Iris pigment epithelial cell (primary cell): ENCODE results near the gene FAM89B.

ENCODE experiments used
- DNase-seq: peaks from one replicate; pipeline ENCODE4 v3.0.0-alpha.2; 2011; ENCODE audit warnings: low read depth

The FAM89B gene

DNA sequence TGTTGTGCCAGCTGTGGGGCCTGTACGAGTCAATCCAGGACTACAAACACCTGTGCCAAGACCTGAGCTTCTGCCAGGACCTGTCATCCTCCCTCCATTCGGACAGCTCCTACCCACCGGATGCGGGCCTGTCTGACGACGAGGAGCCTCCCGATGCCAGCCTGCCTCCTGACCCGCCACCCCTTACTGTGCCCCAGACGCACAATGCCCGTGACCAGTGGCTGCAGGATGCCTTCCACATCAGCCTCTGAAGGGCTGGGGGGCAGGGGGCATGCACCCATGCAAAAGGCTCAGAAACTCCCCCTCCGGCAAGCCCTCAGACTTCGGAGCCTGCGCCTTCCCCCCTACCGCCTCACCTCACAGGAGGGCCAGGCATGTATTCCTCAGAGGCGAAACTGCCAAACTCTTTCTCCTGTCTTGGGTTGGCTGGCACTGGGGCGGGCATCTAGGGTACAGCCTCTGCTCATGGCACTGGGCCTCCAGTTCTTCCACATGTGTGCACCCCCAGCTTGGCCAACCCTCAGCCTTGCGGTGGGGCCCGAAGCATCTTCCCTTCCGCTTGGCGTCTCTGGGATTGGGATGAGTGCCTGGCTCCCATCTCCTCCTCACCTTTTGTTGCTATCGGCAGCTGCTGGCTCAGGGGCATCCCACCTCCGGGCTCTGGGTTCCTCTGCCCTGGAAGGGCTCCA, 1.2 kb downstream of the FAM89B start:
- DNase-seq: no peak

DNA sequence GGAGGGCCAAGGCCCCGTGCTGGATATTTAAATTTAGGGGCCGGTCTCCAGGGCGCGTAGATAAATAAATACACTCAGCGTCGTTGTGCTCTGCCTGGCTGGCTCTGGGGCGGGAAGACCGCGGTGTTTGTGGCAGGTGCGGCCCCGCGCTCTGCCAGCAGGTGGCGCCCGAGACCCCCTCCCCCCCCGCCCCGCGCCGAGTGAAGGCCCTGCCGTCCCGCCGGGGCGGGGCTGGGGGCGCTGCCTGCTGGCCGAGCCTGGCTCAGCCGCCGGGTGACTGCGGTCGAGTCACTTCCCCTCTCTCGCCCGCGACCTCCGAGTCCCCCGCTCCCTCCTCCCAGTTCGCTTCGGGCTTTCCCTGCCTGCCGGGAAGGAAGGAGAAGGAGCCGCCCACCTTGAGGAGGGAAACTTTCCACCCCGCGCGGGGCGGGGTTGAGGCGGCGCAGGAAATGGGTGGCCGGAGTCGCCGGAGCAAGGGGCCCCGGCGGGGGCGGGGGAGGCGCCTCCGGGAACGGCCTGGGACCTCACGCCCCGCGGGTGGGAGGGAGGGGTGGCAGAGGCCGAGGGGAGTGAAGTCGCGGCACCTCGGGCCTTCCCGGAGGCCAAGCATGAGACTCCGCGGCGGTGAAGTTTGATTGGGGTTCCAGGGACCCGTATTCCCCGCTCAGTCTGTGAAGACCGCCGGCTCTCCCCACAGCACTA, 1.9 kb downstream of the FAM89B start:
- peak; percentile 94 for DNase-seq

DNA sequence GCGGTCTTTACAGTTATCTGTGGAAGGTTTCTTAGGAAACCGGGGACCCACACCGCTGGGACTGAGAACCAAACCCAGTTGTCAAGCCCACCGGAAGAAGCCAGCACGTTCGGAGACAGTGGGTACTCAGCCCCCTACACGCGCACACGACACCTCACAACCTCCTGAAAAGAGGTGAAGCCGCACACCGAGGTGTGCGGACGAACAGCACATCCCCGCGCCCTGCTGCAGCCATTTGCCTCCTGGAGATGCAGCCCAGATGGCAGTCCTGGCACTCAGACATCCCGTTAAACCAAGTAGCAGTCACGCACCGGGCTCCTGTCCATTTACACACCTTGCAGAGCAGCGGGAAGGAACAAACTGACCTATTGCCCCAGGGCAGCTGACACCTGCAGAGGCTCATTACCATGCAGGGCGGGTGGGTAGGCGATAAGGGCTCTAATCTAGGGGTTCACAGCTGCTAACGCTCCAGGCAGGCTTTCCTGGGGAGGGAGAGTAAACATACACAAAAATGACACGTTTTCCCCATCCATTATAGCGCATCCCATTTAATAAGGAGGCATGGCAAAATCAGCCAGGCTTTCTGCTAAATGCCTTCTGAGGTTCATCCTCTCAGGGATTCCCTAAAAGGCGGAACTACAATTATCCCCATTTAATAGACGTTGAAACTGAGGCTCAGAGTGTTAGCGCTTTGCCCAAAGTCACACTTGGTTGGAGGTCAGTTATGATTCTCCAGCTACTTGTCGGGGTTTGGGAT, 2.7 kb downstream of the FAM89B start:
- DNase-seq: no peak

DNA sequence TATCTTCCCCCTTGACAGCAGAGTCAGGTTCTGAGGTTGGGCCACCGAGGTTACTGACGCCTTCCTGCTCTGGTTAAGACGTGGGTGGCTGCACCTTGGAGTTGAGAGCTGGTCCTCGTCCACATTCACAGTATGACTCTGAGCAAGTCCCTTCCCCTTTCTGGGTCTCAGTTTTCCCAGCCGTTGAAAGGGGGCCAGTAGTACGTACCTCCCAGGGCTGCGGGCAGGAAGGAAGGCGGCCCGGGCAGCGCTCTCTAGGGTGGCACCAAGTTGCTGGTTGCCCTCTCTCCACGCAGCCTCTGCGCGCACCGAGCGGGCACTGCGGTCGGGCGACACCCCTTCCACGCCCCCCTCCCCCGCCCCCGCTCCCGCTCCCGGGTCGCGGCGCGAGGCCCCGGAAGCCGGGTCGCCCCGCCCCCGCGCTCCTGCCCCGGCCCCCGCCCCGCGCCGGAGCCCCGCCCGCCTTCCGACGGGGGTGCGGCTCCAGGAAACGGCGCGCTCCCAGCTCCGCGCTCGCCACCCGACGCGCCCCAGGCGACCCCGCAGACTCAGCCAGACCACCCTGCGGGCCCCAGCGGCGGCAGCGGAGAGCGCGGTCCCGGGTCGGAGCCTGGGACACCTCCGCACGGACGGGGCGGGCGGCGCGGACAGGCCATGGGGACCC, 3.4 kb downstream of the FAM89B start, which contains the start of gene EHBP1L1:
Gene EHBP1L1, plus strand, starts transcription at position 486 of the 664 bp plus-strand sequence. CDS start 250 bp downstream, outside the sequence.
- DNase-seq: peak; percentile 65

GRCh38 chr11:65576232-65576866, 4.0 kb downstream of the FAM89B start:
- no peak for DNase-seq

DNA sequence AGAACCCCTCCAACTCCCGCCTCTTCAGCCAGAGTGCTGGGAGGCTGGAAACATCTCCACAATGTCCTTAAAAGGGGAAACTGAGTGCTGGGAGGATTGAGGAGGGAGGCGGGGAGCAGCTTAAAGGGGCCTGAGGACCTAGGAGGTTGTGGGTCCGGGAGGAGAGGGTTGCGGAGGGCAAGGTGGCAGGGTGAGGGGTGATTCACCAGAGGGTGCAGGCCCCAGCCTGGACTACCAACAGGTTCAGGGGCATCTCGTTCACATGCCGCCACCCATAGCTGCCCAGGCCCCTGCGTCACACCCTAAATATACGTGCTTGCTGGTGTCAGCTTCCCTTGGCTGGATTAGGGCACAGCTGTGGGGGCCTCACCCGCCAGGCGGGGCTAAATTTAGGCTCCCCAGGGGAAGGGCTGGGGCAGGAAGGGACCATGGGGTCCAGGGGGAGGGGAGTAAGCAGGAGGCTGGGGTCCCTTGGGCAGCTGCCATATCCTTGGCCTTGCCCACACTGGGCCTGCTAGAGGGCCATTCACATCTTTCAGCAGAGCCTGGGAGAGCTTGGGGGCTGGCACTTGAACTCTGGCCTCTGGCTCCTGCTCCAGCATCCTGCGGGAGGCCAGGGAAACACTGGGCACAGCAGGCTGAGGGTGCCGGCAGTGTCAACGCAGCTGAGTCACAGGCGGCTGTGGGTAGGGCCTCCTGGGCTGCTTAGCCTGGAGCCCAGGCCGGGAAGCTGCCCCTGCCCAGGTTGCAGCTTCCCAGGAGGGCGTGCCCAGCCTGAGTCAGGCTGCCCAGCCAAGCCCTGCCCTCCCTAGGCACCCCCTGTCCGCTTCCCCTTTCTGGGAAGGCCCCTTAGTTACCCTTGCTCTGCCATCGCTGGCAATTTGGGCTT, 4.8 kb downstream of the FAM89B start:
- DNase-seq: peak; percentile 47

- DNase-seq: no peak
These were observed 5.4 kb downstream of the FAM89B start for GRCh38 chr11:65577756-65578109.

DNA sequence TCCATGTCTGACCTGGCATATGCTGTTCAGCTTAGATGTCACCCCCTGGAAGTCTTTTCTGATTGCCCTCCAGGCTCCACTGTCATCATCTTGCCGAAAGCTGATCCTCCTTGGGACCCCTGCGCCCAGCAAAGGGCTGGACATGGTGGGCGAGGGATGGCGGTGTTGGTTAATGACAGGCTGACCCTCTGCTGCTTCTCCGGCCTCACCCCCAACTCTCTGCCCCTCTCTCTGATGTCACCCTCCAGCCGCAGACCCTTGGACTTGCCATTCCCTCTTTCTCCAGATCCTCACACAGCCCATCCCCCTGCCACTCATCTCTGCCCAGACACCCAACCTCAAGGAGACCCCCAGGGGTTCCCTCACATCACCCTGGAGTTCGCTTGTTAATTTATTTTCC, 5.8 kb downstream of the FAM89B start:
- DNase-seq: no peak

DNA sequence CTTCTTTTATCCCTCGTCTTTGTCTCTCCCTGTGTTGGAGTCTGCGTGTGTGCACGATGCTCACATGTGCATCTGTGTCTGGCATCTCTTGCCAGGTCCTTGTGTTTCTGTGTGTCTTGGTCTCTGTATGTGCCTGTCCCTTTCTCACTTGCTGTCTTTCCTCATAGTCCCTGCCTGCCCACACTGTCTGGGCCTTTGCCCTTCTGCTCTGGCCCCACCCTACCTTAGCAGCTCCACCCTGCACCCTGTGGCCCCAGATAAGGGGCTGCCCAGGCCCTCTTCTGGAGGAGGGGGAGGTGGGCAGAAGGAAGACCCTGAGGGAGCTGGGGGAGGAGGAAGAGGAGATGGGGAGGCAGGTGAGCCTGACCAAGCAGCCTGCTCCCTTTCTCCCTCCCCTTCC, 6.3 kb downstream of the FAM89B start:
- DNase-seq: no peak

DNA sequence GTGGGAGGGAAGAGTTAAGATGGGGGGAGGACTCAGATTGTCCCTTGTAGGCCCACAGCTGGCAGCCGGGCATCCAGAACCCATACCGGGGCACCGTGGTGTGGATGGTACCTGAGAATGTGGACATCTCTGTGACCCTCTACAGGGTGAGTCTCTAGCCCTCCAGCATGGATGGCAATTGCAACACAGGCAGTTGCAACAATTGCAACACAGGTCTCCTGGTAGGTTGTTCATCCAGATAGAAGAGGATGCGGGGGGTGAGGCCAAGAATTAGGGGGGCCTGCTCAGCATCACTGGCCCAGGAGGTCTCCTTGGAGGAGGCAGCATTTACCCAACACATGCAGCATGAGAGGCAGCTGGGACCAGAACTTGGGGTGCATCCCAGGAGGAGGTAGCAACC, 7.0 kb downstream of the FAM89B start:
- DNase-seq: no peak

DNA sequence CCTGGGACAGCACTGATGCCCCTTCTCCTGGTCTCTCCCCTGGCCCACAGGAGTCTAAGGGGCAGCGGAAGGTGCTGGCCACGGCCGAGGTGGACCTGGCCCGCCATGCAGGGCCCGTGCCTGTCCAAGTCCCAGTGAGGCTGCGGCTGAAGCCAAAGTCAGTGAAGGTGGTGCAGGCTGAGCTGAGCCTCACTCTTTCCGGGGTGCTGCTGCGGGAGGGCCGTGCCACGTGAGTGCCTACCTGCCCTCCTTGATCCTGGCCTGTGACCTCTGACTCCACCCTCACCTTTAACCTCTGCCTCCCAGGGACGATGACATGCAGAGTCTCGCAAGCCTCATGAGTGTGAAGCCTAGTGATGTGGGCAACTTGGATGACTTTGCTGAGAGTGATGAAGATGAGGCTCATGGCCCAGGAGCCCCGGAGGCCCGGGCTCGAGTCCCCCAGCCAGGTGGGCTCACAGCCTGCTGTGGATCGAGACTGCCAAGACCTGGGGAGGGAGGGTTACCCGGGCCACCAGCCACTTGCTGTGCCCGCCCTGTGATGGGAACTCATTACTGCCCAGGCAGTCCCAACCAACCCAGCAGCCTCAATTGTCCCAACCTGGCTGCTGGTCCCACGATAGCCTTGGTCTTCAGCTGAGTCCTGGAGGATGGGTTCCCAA, 7.8 kb downstream of the FAM89B start:
- DNase-seq: no peak

DNA sequence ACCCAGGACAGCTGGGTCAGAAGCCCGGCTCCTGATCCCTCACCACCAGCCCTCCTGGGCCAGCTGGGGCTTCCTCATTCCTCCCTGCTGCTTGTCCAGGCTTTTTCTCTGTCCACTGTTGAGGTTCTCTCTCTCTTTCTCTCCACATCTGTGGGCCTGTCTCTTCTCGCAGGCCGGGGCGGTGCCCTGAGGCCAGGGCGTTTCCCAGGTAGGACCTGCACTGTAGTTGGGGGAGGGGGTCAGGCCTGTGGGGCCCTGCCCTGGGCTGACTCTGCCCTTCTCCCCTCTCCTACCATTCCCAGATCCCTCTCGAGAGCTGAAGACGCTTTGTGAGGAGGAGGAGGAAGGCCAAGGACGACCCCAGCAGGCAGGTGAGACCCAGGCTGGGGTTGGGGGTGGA, 8.4 kb downstream of the FAM89B start:
- no peak for DNase-seq

GRCh38 chr11:65581928-65582327, 9.6 kb downstream of the FAM89B start:
- DNase-seq: no peak

GRCh38 chr11:65583589-65583988, 11.3 kb downstream of the FAM89B start:
- DNase-seq: no peak

DNA sequence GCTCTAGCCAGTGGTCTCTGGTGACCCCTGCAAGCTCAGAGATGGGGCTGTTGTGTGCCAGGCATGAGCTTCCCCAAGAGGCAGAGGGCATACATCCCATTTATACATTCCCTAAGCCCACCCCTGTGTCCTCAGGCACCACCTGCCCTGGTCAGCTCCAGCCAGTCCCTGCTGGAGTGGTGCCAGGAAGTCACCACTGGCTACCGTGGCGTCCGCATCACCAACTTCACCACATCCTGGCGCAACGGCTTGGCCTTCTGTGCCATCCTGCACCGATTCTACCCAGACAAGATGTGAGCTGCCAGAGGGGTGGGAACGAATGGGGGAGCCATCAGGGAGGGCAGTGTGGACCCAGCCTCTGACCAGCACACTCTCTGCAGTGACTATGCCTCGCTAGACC, 11.8 kb downstream of the FAM89B start:
- no peak for DNase-seq

GRCh38 chr11:65584723-65585171, 12.4 kb downstream of the FAM89B start:
- DNase-seq: no peak

DNA sequence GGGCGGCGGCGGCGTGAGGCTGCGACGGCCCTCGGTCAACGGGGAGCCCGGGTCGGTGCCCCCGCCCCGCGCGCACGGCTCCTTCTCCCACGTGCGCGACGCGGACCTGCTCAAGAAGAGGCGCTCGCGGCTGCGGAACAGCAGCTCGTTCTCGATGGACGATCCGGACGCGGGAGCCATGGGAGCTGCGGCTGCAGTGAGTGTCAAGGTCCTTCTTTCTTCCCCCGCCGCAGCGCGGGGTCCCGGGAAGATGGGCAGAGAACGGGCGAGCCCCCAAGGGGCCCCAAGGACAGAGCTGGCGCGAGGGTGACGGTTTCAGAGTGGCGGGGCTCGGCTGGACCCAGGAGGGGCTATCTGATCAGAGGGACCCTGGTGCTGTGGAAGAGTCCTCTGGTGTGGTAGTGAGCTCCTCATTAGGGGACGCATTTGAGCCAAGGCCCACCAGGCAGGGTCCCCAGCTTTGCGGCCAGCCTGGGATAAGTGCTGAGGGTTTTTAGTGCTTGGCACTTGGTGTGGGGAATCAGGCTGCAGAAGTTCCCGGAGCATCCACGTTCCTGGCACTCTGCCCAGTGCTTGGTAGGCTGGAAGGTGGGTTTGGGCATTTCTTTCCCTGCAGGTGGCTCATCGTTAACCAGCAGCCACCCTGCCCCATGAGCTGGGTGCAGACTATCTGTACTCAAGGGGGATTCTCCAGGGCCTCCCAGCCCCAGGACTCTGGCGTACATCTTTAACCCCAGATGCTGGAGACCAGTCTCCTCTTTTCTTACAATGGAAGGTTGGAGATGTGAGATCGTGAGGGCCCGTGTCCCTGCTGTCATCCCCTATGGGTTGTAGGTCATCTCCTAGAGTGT, 13.3 kb downstream of the FAM89B start:
- DNase-seq: no peak

DNA sequence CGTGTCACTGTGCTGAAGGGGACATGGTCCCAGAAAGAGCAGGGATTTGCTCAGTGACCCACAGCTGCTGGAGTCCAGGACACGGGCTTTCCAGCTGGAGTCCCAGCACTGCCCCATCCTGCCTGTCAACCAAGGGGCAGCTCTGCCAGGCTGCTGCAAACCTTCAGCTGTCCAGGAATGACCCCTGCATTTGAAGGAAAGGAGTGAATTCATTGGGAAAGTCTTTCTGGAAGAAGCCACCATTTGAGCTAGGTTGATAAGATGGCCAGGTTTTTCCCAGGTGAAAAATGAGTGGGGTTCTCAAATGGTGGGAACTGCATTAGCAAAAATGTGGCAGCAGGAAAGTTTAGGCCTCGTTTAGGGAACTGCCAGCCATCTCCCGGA, 13.9 kb downstream of the FAM89B start:
- DNase-seq: no peak

DNA sequence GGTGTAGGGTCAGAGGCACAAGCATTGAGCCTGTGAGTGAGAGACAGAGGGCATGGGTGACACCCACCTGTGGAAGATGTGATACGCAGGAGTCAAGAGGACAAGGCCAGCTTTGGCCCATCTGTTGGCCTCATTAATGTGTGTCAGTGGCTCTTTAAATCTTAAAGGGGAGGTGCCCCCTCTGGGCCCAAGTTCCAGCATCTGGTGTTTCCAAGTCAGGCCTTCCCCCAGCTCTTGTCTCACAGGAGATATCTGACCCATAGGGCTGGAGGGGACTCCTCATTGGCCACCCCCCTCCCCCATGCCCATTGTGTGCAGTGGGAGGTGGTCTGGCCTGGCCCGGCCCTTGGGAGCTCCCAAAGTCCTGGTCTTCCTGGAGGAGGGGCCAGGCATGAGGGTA, 14.3 kb downstream of the FAM89B start:
- no peak for DNase-seq
